ENCODE results near the gene PRKCQ.

Gene PRKCQ

DNA sequence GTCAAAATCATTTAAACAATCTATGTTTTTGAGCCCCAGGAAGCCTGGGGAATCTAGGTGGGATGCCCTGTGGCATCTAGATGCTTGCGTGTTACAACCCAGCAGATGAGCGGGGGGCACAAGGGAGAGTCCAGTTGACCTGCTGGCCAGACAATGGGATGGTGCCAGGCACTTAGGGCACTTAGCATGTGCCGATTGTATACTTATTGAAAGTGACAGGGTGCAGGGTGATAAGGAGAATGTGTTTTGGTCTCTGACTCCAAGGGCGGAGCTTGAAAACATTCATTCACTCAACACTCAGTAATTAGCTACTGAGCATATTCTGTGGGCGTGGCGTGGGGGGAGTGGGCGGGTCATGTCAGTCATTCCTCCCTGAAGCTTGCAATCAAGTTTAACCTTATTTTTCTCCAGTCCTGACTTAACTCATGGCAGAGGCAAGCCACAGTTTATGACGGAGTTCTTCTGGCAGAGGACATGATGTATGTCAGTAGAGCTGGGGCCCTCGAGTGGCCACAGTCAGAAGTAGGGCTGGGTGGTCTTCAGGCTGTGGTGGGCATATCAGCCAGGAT, 115.1 kb downstream of the PRKCQ start:
- TF ChIP-seq, protein P1, sequence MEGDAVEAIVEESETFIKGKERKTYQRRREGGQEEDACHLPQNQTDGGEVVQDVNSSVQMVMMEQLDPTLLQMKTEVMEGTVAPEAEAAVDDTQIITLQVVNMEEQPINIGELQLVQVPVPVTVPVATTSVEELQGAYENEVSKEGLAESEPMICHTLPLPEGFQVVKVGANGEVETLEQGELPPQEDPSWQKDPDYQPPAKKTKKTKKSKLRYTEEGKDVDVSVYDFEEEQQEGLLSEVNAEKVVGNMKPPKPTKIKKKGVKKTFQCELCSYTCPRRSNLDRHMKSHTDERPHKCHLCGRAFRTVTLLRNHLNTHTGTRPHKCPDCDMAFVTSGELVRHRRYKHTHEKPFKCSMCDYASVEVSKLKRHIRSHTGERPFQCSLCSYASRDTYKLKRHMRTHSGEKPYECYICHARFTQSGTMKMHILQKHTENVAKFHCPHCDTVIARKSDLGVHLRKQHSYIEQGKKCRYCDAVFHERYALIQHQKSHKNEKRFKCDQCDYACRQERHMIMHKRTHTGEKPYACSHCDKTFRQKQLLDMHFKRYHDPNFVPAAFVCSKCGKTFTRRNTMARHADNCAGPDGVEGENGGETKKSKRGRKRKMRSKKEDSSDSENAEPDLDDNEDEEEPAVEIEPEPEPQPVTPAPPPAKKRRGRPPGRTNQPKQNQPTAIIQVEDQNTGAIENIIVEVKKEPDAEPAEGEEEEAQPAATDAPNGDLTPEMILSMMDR (IDR thresholded peaks at IDR 0.05; ENCODE audit: unreplicated experiment in 3 of 3): no peak
- H3K27me3 Mint-ChIP-seq (ENCODE audit: low read depth): no peaks in the 10 kb centered on the region
- peaks cover 5% of the 10 kb centered on the region for H3K9me3 Mint-ChIP-seq
- peaks cover 29% of the 10 kb centered on the region for H3K4me1 Mint-ChIP-seq
- peaks cover 21% of the 10 kb centered on the region for H3K36me3 Mint-ChIP-seq (ENCODE audit: low read depth)
- peak overlapping the region in 2 of 3 experiments; percentile 7 to 36 for H3K4me3 Mint-ChIP-seq
- peak overlapping the region; percentile 70 to 98 (median 85) for H3K27ac Mint-ChIP-seq

DNA sequence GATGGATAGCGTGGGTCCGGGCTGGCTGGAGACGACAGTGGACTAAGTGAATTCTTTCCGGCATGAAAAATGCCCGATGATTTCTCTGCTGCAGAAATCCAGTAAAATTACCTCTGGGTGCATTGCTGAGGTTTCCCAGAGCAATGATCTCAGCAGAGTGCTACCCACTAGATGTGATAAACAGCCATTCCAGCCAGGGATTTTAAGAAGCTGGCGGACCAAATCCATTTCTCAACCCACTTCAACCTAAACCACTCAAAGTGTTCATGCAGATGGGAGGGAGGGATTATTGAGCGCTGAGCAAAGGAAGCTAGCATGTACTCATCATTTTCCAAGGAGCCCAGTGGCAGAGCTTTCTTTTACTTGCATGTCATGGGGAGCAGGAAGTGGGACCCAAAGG, 116.7 kb downstream of the PRKCQ start:
- TF ChIP-seq, protein P1 (IDR thresholded peaks at IDR 0.05; ENCODE audit: unreplicated experiment in 3 of 3): no peak
- H3K27ac Mint-ChIP-seq: peak overlapping the region in 2 of 3 experiments; percentile 44 to 71
- H3K4me3 Mint-ChIP-seq: no peak overlapping the region
- H3K9me3 Mint-ChIP-seq: peaks cover 12% of the 10 kb centered on the region
- peaks cover 29% of the 10 kb centered on the region for H3K4me1 Mint-ChIP-seq
- peaks cover 26% of the 10 kb centered on the region for H3K36me3 Mint-ChIP-seq (ENCODE audit: low read depth)
- no peaks in the 10 kb centered on the region for H3K27me3 Mint-ChIP-seq (ENCODE audit: low read depth)

DNA sequence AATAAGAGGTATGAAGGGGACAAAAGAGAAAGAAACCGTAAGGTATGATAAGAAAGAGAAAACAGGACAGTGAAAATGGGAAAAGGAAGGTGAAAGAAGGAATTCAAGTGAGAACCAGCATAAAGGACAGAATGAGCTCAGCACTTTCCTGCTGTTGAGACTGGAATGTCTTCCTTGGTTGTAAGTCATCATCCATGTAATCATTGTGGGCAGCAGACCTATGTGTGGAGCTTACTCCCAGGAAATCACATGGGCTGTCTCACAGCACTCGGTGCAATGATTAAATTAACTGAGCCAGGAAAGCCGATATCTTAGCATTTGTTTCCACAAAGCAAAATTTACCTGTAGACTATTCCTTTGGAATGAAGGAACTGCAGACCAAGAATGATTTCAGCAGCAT, 118.1 kb downstream of the PRKCQ start:
- Mint-ChIP-seq H3K4me1 (peaks cover 15% of the 10 kb centered on the region), H3K27me3 (ENCODE audit: low read depth) (no peaks in the 10 kb centered on the region), H3K36me3 (ENCODE audit: low read depth) (peaks cover 39% of the 10 kb centered on the region), H3K27ac (peak overlapping the region; percentile 15 to 84 (median 40)), H3K4me3 (no peak overlapping the region), H3K9me3 (peaks cover 14% of the 10 kb centered on the region)
- TF ChIP-seq, protein P1 (IDR thresholded peaks at IDR 0.05; ENCODE audit: unreplicated experiment in 3 of 3): no peak

DNA sequence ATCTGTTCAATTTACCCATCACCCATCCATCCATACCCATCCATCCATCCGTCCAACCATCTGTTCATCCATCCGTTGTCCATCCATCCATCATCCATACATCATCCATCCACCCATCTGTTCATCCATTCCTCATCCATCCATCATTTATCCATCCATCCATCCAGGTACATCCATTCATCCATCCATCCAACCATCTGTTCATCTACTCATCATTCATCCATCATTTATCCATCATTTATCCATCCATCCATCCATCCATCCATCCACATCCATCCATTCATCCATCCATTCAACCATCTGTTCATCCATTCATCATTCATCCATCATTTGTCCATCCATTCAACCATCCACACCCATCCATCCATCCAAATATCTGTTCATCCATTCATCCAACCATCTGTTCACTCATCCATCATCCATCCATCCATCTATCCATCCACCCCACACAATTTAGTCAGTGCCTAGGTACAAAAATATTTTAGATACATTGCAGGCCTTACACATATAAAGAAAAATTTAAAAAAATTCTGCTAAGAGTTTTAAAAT, 119.1 kb downstream of the PRKCQ start:
- Mint-ChIP-seq H3K27ac (no peak overlapping the region), H3K4me3 (no peak overlapping the region), H3K4me1 (peaks cover 5% of the 10 kb centered on the region), H3K27me3 (ENCODE audit: low read depth) (no peaks in the 10 kb centered on the region), H3K9me3 (peaks cover 14% of the 10 kb centered on the region), H3K36me3 (ENCODE audit: low read depth) (peaks cover 50% of the 10 kb centered on the region)
- TF ChIP-seq, protein P1 (IDR thresholded peaks at IDR 0.05; ENCODE audit: unreplicated experiment in 3 of 3): no peak

DNA sequence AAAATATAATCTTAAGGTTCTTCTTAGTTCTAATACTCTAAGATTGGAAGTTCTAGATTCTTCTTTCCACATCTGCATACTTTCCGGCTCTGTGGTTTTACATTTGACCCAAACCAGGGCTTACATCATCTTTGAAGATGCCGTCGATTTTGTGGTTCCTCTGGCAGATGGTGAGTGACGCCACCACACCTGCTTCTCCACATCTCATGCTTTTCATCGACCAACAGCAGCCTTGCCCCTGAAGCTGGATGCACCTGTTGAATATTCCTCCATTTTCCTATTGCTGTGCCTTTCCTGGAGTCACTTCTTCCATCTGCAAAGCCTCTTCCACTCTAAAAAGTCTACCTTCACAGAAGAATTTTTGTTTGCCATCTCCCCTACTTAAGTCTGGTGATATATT, 121.3 kb downstream of the PRKCQ start:
- H3K4me3 Mint-ChIP-seq: no peak overlapping the region
- H3K27ac Mint-ChIP-seq: no peak overlapping the region
- no peaks in the 10 kb centered on the region for H3K4me1 Mint-ChIP-seq
- no peaks in the 10 kb centered on the region for H3K27me3 Mint-ChIP-seq (ENCODE audit: low read depth)
- peaks cover 28% of the 10 kb centered on the region for H3K9me3 Mint-ChIP-seq
- TF ChIP-seq, protein P1 (IDR thresholded peaks at IDR 0.05; ENCODE audit: unreplicated experiment in 3 of 3): no peak
- peaks cover 70% of the 10 kb centered on the region for H3K36me3 Mint-ChIP-seq (ENCODE audit: low read depth)

DNA sequence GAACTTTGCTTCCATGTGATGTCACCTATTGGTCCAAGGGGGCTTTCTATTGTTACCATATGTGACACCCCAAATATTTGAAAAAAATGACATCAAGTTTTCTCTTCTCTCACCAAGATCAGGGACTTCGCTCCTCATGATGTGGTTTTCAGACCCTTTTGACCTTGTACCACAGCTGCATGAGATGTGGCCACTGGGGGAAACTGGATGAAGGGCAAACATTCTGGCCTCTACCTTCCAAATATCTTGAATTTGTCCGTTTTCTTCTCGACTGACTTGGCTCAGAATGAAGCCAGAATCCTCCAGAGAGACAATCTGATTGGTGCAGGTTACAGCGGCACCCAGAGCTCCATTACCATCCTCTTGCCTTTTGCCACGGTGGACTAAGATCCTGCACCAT, 122.7 kb downstream of the PRKCQ start:
- Mint-ChIP-seq H3K27ac (no peak overlapping the region), H3K36me3 (ENCODE audit: low read depth) (peaks cover 67% of the 10 kb centered on the region), H3K4me1 (no peaks in the 10 kb centered on the region), H3K4me3 (no peak overlapping the region), H3K9me3 (peaks cover 28% of the 10 kb centered on the region), H3K27me3 (ENCODE audit: low read depth) (no peaks in the 10 kb centered on the region)
- TF ChIP-seq, protein P1 (IDR thresholded peaks at IDR 0.05; ENCODE audit: unreplicated experiment in 3 of 3): no peak
